Mucosa of descending colon (tissue), 3 donors: ENCODE results near the gene ZNF235. TPM values are rescaled to one million over a fixed set of nuclear protein-coding genes. Genes with fewer than 3 reads are reported as not detected.

Experiments
- ATAC-seq: fragments of 200-7000 bp; cut with Tn5 transposase; one replicate; pipeline ENCODE4 v1.9.1; 2020; ENCODE audit warnings: mild to moderate bottlenecking, moderate library complexity
- DNase-seq, 3 donors: peaks; one replicate each; pipeline ENCODE4 v3.0.0-alpha.2; 2020
- H3K36me3 ChIP-seq: fragments of 200-600 bp; one replicate; pipeline ENCODE4 v1.8.0; 2021; ENCODE audit warnings: low read depth, mild to moderate bottlenecking
- H3K4me1 ChIP-seq: fragments of 200-600 bp; one replicate; pipeline ENCODE4 v1.8.0; 2021; ENCODE audit warnings: low read depth, mild to moderate bottlenecking
- H3K4me3 ChIP-seq: fragments of 200-600 bp; one replicate; pipeline ENCODE4 v1.8.0; 2021; ENCODE audit warnings: mild to moderate bottlenecking
- H3K9me3 ChIP-seq: fragments of 200-600 bp; one replicate; pipeline ENCODE4 v1.8.0; 2021; ENCODE audit warnings: mild to moderate bottlenecking
- intact Hi-C, 2 donors: fragments of 100-400 bp; cut with DNase I in 1 of 2; cut with micrococcal nuclease in 1 of 2; formaldehyde crosslinking; loops; one replicate each; pipeline versions ENCODE4 v1.11.0 to v1.11.1; 2022; cut with DNase I, micrococcal nuclease
- total RNA-seq, 3 donors: library from RNA; stranded (reverse); fragmentation: NEBNext Ultra II Directional in 2 of 3; extraction: Animal tissue kit (Norgen Biotek cat#: 25700) in 2 of 3; gene quantifications; one replicate each; pipeline versions ENCODE4 v1.2.1 to v1.2.4, GENCODE V29; 2021 to 2023
- TF ChIP-seq, protein P1 (sequence below): fragments of 200-600 bp; IDR thresholded peaks from one replicate; pipeline ENCODE4 v1.8.0; 2022; ENCODE audit warnings: antibody characterized with exemption, mild to moderate bottlenecking
- donor health status: DM: no; HTN: no; CAD: no; lungs with moderate emphysema.
- donor health status: DM: no; HTN: no; CAD: no.
- donor health status: DM: no; HTN: yes; CAD: no.

Gene ZNF235
- total RNA-seq, 3 donors from 2014 or later = 5.0 to 11.7 (median 9.8) TPM

DNA sequence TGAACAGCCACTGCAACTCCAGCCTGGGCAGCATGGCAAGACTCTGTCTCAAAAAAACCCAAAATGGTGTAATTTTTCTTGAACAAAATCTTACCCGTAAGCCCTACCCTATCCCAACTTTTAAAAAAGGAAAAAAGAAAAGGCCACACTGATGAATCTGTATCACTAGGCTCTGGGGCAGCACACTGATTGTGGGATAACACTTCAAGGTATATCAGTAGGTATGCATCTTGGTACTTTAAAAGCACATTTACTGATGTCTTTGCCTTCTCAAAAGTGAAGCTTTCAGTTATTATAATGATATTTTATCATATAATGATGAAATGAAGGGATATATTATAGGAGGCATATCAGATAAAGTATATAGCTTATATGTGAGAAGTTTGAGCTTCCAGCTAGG is 27.3 kb upstream of the ZNF235 start:
- H3K9me3 ChIP-seq = peaks cover 96% of the 10 kb centered on the region
- H3K4me1 ChIP-seq = no peaks in the 10 kb centered on the region
- no peak overlapping the region for H3K4me3 ChIP-seq
- intact Hi-C loops = no loop called here
- DNase-seq = no peak
- no peak for ATAC-seq
- peaks cover 22% of the 10 kb centered on the region for H3K36me3 ChIP-seq
- TF ChIP-seq, protein P1, sequence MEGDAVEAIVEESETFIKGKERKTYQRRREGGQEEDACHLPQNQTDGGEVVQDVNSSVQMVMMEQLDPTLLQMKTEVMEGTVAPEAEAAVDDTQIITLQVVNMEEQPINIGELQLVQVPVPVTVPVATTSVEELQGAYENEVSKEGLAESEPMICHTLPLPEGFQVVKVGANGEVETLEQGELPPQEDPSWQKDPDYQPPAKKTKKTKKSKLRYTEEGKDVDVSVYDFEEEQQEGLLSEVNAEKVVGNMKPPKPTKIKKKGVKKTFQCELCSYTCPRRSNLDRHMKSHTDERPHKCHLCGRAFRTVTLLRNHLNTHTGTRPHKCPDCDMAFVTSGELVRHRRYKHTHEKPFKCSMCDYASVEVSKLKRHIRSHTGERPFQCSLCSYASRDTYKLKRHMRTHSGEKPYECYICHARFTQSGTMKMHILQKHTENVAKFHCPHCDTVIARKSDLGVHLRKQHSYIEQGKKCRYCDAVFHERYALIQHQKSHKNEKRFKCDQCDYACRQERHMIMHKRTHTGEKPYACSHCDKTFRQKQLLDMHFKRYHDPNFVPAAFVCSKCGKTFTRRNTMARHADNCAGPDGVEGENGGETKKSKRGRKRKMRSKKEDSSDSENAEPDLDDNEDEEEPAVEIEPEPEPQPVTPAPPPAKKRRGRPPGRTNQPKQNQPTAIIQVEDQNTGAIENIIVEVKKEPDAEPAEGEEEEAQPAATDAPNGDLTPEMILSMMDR = no peak

DNA sequence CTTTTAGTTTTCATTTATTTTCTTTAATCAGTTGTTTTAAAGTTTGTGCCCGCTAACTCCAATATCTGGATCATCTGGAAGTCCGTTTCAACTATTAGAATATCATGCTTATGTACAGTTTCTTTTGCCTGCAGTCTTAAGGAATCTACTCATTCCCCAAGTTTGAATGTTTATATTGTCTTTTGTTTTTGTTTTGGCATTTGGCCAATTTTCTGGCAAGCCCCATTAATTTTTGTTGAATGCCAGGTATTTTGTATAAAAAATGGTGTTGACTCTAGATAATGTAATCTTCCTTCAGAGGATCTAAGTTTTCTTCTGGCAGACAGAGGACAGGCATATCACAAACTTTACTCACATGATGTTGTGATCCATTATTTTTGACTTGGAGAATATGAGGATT is 11.1 kb upstream of the ZNF235 start:
- Histone ChIP-seq H3K36me3 (no peaks in the 10 kb centered on the region), H3K9me3 (peaks cover 76% of the 10 kb centered on the region), H3K4me1 (no peaks in the 10 kb centered on the region), H3K4me3 (no peak overlapping the region)
- TF ChIP-seq, protein P1 = no peak
- ATAC-seq (no peak), DNase-seq (no peak)
- intact Hi-C loops = no loop called here

GRCh38 chr19:44313231-44313630 is 8.4 kb upstream of the ZNF235 start:
- ATAC-seq (no peak), DNase-seq (no peak)
- Histone ChIP-seq H3K36me3 (no peaks in the 10 kb centered on the region), H3K4me3 (no peak overlapping the region), H3K9me3 (peaks cover 51% of the 10 kb centered on the region), H3K4me1 (no peaks in the 10 kb centered on the region)
- intact Hi-C loops = no loop called here
- TF ChIP-seq, protein P1 = no peak

- intact Hi-C loops = no loop called here
- ATAC-seq (no peak), DNase-seq (no peak)
- TF ChIP-seq, protein P1 = no peak
- H3K4me1 ChIP-seq = no peaks in the 10 kb centered on the region
- H3K36me3 ChIP-seq = no peaks in the 10 kb centered on the region
- H3K4me3 ChIP-seq = no peak overlapping the region
- peaks cover 24% of the 10 kb centered on the region for H3K9me3 ChIP-seq
These were observed 3.2 kb upstream of the ZNF235 start for GRCh38 chr19:44308011-44308410.

DNA sequence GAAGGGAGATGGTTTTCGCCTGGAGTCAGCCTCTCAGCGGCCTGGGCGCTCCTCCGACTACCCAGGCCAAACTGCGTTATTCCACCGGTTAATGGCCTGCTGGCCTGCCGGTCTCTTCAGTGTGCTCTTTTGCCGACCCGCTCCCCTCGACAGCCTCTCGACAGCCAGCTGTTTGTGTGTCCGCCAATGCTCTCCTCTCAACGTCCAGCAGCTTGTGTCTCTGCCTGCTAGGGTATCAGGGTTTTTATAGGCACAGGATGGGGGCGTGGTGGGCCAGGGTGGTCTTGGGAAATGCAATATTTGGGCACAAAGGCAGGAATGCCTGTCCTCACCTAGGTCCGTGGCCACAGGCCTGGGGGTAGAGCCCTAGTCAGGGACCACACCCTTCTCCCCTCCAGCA is 1.5 kb upstream of the ZNF235 start:
- Histone ChIP-seq H3K36me3 (no peaks in the 10 kb centered on the region), H3K4me3 (no peak overlapping the region), H3K9me3 (peaks cover 20% of the 10 kb centered on the region), H3K4me1 (no peaks in the 10 kb centered on the region)
- DNase-seq = no peak
- TF ChIP-seq, protein P1 = no peak
- intact Hi-C loops = no loop called here
- ATAC-seq = no peak

DNA sequence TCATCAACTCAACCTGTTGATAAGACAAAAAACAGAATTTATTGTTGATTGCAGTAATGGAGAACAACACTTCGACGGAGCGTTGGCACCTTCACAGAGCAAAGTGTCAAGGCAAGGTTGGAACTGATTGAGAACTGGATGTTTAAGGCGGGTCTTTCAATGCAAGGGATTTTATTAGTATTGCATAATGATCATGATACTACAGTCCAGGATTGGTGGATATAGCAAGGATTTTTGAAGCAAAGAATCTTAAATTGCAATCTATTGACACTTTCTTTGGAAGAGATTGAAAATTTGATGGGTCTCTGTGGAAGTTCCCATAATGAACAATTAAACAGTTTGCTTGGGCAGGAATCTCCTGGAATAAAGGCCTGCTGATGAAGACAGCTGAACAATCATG is 632 bp upstream of the ZNF235 start:
- Histone ChIP-seq H3K4me1 (no peaks in the 10 kb centered on the region), H3K9me3 (peaks cover 20% of the 10 kb centered on the region), H3K36me3 (no peaks in the 10 kb centered on the region), H3K4me3 (no peak overlapping the region)
- ATAC-seq (no peak), DNase-seq (no peak)
- TF ChIP-seq, protein P1 = no peak
- intact Hi-C loops = no loop called here
